ENCODE data around the gene GET3.

DNA sequence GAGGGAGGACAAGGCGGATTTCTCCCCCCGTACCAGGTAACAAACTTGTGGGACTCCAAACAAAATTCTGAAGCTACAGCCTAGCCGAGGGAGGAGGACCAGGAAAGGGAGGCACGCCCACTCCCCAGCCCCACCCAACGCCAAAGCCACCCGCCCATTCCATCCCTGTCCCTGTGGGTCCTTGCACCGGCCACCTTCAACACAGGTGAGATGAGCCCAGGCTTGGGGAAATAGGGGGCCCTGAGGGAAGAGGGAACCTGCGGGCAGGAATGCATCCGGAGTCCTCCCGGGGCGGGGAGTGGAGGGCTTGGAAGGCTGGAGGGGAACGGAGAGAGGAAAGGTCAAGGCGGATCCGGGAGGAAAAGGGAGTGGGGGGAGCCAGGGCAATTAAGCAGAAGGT is 14.3 kb downstream of the GET3 start, which contains the start of gene BEST2:
- TF ChIP-seq, protein P1, sequence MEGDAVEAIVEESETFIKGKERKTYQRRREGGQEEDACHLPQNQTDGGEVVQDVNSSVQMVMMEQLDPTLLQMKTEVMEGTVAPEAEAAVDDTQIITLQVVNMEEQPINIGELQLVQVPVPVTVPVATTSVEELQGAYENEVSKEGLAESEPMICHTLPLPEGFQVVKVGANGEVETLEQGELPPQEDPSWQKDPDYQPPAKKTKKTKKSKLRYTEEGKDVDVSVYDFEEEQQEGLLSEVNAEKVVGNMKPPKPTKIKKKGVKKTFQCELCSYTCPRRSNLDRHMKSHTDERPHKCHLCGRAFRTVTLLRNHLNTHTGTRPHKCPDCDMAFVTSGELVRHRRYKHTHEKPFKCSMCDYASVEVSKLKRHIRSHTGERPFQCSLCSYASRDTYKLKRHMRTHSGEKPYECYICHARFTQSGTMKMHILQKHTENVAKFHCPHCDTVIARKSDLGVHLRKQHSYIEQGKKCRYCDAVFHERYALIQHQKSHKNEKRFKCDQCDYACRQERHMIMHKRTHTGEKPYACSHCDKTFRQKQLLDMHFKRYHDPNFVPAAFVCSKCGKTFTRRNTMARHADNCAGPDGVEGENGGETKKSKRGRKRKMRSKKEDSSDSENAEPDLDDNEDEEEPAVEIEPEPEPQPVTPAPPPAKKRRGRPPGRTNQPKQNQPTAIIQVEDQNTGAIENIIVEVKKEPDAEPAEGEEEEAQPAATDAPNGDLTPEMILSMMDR (IDR thresholded peaks at IDR 0.05; ENCODE audit: extremely low read depth in 1 of 2, insufficient read depth in 1 of 2, low read depth in 1 of 2, low read length in 2 of 2): no peak
- TF ChIP-seq MYC (IDR thresholded peaks at IDR 0.05; ENCODE audit: low read depth, low read length) (no peak), POLR2AphosphoS5 (IDR thresholded peaks at IDR 0.05; ENCODE audit: insufficient read depth, low read depth, low read length) (no peak), POLR2A (IDR thresholded peaks at IDR 0.05; ENCODE audit: low read depth, low read length) (no peak)
- TF ChIP-seq, protein P2, sequence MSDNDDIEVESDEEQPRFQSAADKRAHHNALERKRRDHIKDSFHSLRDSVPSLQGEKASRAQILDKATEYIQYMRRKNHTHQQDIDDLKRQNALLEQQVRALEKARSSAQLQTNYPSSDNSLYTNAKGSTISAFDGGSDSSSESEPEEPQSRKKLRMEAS (IDR thresholded peaks at IDR 0.05; ENCODE audit: insufficient read depth, insufficient read length): no peak

Measured in endothelial cell of umbilical vein (primary cell).